H9 (cell line): Measurements from ENCODE around the gene VLDLR. TPM values are rescaled to one million over a fixed set of nuclear protein-coding genes. Genes with fewer than 3 reads are reported as not detected.

Source experiments
- DNase-seq: peaks from one replicate; pipeline ENCODE4 v3.0.0-alpha.2; 2017
- H2AFZ ChIP-seq: one replicate; pipeline ENCODE4 v1.6.1; 2013; ENCODE audit warnings: mild to moderate bottlenecking, low read length, control low read depth, moderate library complexity
- H2AK5ac ChIP-seq: 2 replicates; pipeline ENCODE4 v1.6.1; 2013; ENCODE audit warnings: low read length, control low read depth, mixed read lengths; ENCODE audit not compliant: insufficient read length
- H2BK120ac ChIP-seq: one replicate; pipeline ENCODE4 v1.6.1; 2013; ENCODE audit warnings: low read depth, mild to moderate bottlenecking, low read length, control low read depth, inconsistent platforms; ENCODE audit not compliant: poor library complexity, severe bottlenecking
- H2BK12ac ChIP-seq: 2 replicates; pipeline ENCODE4 v1.6.1; 2013; ENCODE audit warnings: low read length, control low read depth, mixed read lengths, low read depth; ENCODE audit not compliant: insufficient read length
- H2BK15ac ChIP-seq: 2 replicates; pipeline ENCODE4 v1.6.1; 2013; ENCODE audit warnings: low read depth, low read length, control low read depth
- H2BK20ac ChIP-seq: one replicate; pipeline ENCODE4 v1.6.1; 2013; ENCODE audit warnings: low read depth, mild to moderate bottlenecking, low read length, control low read depth, inconsistent platforms; ENCODE audit not compliant: poor library complexity, severe bottlenecking
- H2BK5ac ChIP-seq: 2 replicates; pipeline ENCODE4 v1.6.1; 2013; ENCODE audit warnings: low read length, control low read depth, mixed read lengths; ENCODE audit not compliant: insufficient read length
- H3K14ac ChIP-seq: 2 replicates; pipeline ENCODE4 v1.6.1; 2013; ENCODE audit warnings: low read length, control low read depth; ENCODE audit not compliant: insufficient read depth
- H3K18ac ChIP-seq: 2 replicates; pipeline ENCODE4 v1.6.1; 2013; ENCODE audit warnings: low read depth, mild to moderate bottlenecking, mixed read lengths, low read length, control low read depth; ENCODE audit not compliant: insufficient read length
- H3K23ac ChIP-seq: 2 replicates; pipeline ENCODE4 v1.6.1; 2013; ENCODE audit warnings: low read length, control low read depth, mixed read lengths, low read depth; ENCODE audit not compliant: insufficient read length
- H3K23me2 ChIP-seq: 2 replicates; pipeline ENCODE4 v1.6.1; 2013; ENCODE audit warnings: low read depth, mild to moderate bottlenecking, mixed read lengths, low read length, control low read depth; ENCODE audit not compliant: insufficient read length, poor library complexity, severe bottlenecking
- H3K27ac ChIP-seq: 2 replicates; pipeline ENCODE4 v1.5.1; 2013; ENCODE audit warnings: low read length, control low read depth, mixed read lengths, low read depth; ENCODE audit not compliant: insufficient read length
- H3K27me3 ChIP-seq: 2 replicates; pipeline ENCODE4 v1.6.1; 2013; ENCODE audit warnings: low read length, control low read depth, inconsistent platforms; ENCODE audit not compliant: insufficient read depth
- H3K4ac ChIP-seq: 2 replicates; pipeline ENCODE4 v1.6.1; 2013; ENCODE audit warnings: low read depth, mild to moderate bottlenecking, control low read depth, inconsistent platforms, low read length, moderate library complexity
- H3K4me1 ChIP-seq: 2 replicates; pipeline ENCODE4 v1.6.1; 2013; ENCODE audit warnings: low read length, control low read depth, inconsistent platforms; ENCODE audit not compliant: insufficient read depth
- H3K4me2 ChIP-seq: 2 replicates; pipeline ENCODE4 v1.6.1; 2013; ENCODE audit warnings: low read length, control low read depth, mixed read lengths; ENCODE audit not compliant: insufficient read length, insufficient read depth
- H3K56ac ChIP-seq: 2 replicates; pipeline ENCODE4 v1.6.1; 2013; ENCODE audit warnings: low read depth, mild to moderate bottlenecking, mixed read lengths, low read length, control low read depth; ENCODE audit not compliant: insufficient read length
- H3K79me1 ChIP-seq: 2 replicates; pipeline ENCODE4 v1.6.1; 2013; ENCODE audit warnings: low read depth, mild to moderate bottlenecking, moderate library complexity, low read length, control low read depth, inconsistent platforms; ENCODE audit not compliant: insufficient read depth, poor library complexity, severe bottlenecking
- H3K79me2 ChIP-seq: 2 replicates; pipeline ENCODE4 v1.6.1; 2013; ENCODE audit warnings: low read length, control low read depth, inconsistent platforms; ENCODE audit not compliant: insufficient read depth
- H3K9ac ChIP-seq: 2 replicates; pipeline ENCODE4 v1.6.1; 2013; ENCODE audit warnings: low read length, control low read depth, mixed read lengths; ENCODE audit not compliant: insufficient read length; ENCODE audit errors: extremely low read depth
- H3K9me3 ChIP-seq: one replicate; pipeline ENCODE4 v1.6.1; 2013; ENCODE audit warnings: low read depth, low read length, inconsistent platforms; ENCODE audit not compliant: control insufficient read depth
- H3T11ph ChIP-seq: one replicate; pipeline ENCODE4 v1.6.1; 2013; ENCODE audit warnings: mild to moderate bottlenecking, low read length, control low read depth, inconsistent platforms
- H4K20me1 ChIP-seq: one replicate; pipeline ENCODE4 v1.6.1; 2013; ENCODE audit not compliant: control insufficient read depth, insufficient read length, insufficient read depth
- H4K5ac ChIP-seq: 2 replicates; pipeline ENCODE4 v1.6.1; 2013; ENCODE audit warnings: low read depth, mild to moderate bottlenecking, mixed read lengths, low read length, control low read depth; ENCODE audit not compliant: insufficient read length
- H4K8ac ChIP-seq: replicated peaks from 2 replicates; pipeline ENCODE4 v1.6.1; 2013; ENCODE audit warnings: low read length, control low read depth, mixed read lengths, low read depth; ENCODE audit not compliant: insufficient read length
- H4K91ac ChIP-seq: 2 replicates; pipeline ENCODE4 v1.6.1; 2013; ENCODE audit warnings: low read depth, mild to moderate bottlenecking, moderate library complexity, mixed read lengths, low read length, control low read depth; ENCODE audit not compliant: insufficient read length
- H3K27ac Mint-ChIP-seq, 3 experiments: 2 replicates in 2 of 3; 3 replicates in 1 of 3; pipeline ENCODE4 v1.8.0; 2020 to 2021; ENCODE audit warnings: mixed read lengths in 3 of 3, mild to moderate bottlenecking in 1 of 3, moderate library complexity in 1 of 3
- H3K27me3 Mint-ChIP-seq: 2 replicates; pipeline ENCODE4 v1.8.0; 2021; ENCODE audit warnings: low read depth, mild to moderate bottlenecking, moderate library complexity, mixed read lengths
- H3K36me3 Mint-ChIP-seq, 3 experiments: 2 replicates in 2 of 3; 3 replicates in 1 of 3; pipeline ENCODE4 v1.8.0; 2020 to 2021; ENCODE audit warnings: low read depth in 3 of 3, mixed read lengths in 3 of 3; ENCODE audit not compliant: insufficient read depth in 1 of 3
- H3K4me1 Mint-ChIP-seq, 2 experiments: 2 replicates each; pipeline ENCODE4 v1.8.0; 2020; ENCODE audit warnings: mixed read lengths in 2 of 2
- H3K4me3 Mint-ChIP-seq, 2 experiments: 2 replicates in 1 of 2; 3 replicates in 1 of 2; pipeline ENCODE4 v1.8.0; 2020 to 2021; ENCODE audit warnings: mild to moderate bottlenecking in 2 of 2, mixed read lengths in 2 of 2, moderate library complexity in 1 of 2
- H3K9me3 Mint-ChIP-seq, 2 experiments: 2 replicates in 1 of 2; 3 replicates in 1 of 2; pipeline ENCODE4 v1.8.0; 2020; ENCODE audit warnings: mild to moderate bottlenecking in 2 of 2, mixed read lengths in 2 of 2, moderate library complexity in 1 of 2
- CTCF ChIP-seq: fragments of 200-600 bp; sonication (generic); conservative IDR thresholded peaks from 3 replicates; pipeline ENCODE4 v1.8.0; 2021; ENCODE audit warnings: antibody characterized with exemption, mild to moderate bottlenecking
- WGBS: extraction: QIAGEN DNeasy Blood & Tissue Kit; methylation state at CpG from one replicate; pipeline ENCODE4 v1.1.7; 2013; ENCODE audit warnings: missing lambda C conversion rate, low lambda C conversion rate, mixed read lengths; ENCODE audit not compliant: insufficient read length; ENCODE audit errors: extremely low coverage; 5-methylcytosine and 5-hydroxymethylcytosine counted together
- total RNA-seq: library from RNA; stranded (reverse); gene quantifications from 2 replicates; pipeline ENCODE4 v1.2.1, GENCODE V29; 2021

Gene VLDLR
- total RNA-seq, 1 experiment from 2014 or later, result 19.1 TPM

- H2AK5ac ChIP-seq, result no peak overlapping the region
- H4K20me1 ChIP-seq, result no peaks in the 10 kb centered on the region
- peaks cover 21 to 25% (median 24%) of the 10 kb centered on the region in 3 experiments for H3K36me3 Mint-ChIP-seq
- H2AFZ ChIP-seq, result no peak overlapping the region
- H3K9me3 ChIP-seq, result peaks cover 18% of the 10 kb centered on the region
- H3K27ac ChIP-seq, result no peak overlapping the region
- no peak overlapping the region for H2BK20ac ChIP-seq
- no peak overlapping the region for H3K23ac ChIP-seq
- no peak overlapping the region for H2BK5ac ChIP-seq
- no peak for DNase-seq
- WGBS, result no CpG with 5 or more reads among the region's 2 CpGs
- no peaks in the 10 kb centered on the region for H3K79me2 ChIP-seq
- peaks cover 0 to 3% of the 10 kb centered on the region in 2 experiments; a peak in 1 of 4 replicates for H3K4me1 Mint-ChIP-seq
- H3K79me1 ChIP-seq, result no peaks in the 10 kb centered on the region
- no peak overlapping the region for H2BK120ac ChIP-seq
- no peak overlapping the region for H3K27ac Mint-ChIP-seq
- H2BK12ac ChIP-seq, result no peak overlapping the region
- H3K4me1 ChIP-seq, result no peaks in the 10 kb centered on the region
- H3K23me2 ChIP-seq, result no peaks in the 10 kb centered on the region
- H4K91ac ChIP-seq, result no peak overlapping the region
- no peak overlapping the region for H3K14ac ChIP-seq
- H3K9me3 Mint-ChIP-seq, result peaks cover 22% of the 10 kb centered on the region in 2 experiments
- H4K5ac ChIP-seq, result no peak overlapping the region
- H3K27me3 Mint-ChIP-seq, result no peaks in the 10 kb centered on the region
- no peak overlapping the region for H3K18ac ChIP-seq
- 0 out of 2 replicates have a peak, but pooled peaks cover 2% of the 10 kb centered on the region for H3K27me3 ChIP-seq
- no peak overlapping the region for H3K56ac ChIP-seq
- no peak for TF ChIP-seq CTCF
- H3K4me2 ChIP-seq, result no peak overlapping the region
- H4K8ac ChIP-seq, result no peak overlapping the region
- no peak overlapping the region for H3T11ph ChIP-seq
- H3K4me3 Mint-ChIP-seq, result no peak overlapping the region
- no peak overlapping the region for H2BK15ac ChIP-seq
- no peak overlapping the region for H3K9ac ChIP-seq
- no peak overlapping the region for H3K4ac ChIP-seq
Measured at GRCh38 chr9:2595973-2596372, 25.6 kb upstream of the VLDLR start.
